ENCODE data around the gene TTPAL. TPM values are rescaled to one million over a fixed set of nuclear protein-coding genes. Genes with fewer than 3 reads are reported as not detected.
"Not testable (repeated sequence)": the region's sequence is repeated elsewhere in the genome, so short reads cannot be mapped to it uniquely, and the experiment has no call there.

Gene TTPAL
- total RNA-seq, 1 donor from 2014 or later: 7.3 TPM

- no peak for FAIRE-seq
- no peak for DNase-seq (ENCODE audit: low spot score in 2 of 2)
These were observed 10.6 kb upstream of the TTPAL start for GRCh38 chr20:44465001-44465560.

GRCh38 chr20:44467289-44467883 is 8.3 kb upstream of the TTPAL start:
- no peak for FAIRE-seq
- no peak for DNase-seq (ENCODE audit: low spot score in 2 of 2)

GRCh38 chr20:44468044-44468782 is 7.5 kb upstream of the TTPAL start:
- DNase-seq (ENCODE audit: low spot score in 2 of 2) (no peak), FAIRE-seq (no peak)

- FAIRE-seq (no peak), DNase-seq (ENCODE audit: low spot score in 2 of 2) (no peak)
These were observed 5.3 kb upstream of the TTPAL start for GRCh38 chr20:44470327-44470726.

GRCh38 chr20:44471481-44471882 is 4.2 kb upstream of the TTPAL start:
- DNase-seq (ENCODE audit: low spot score in 2 of 2) (no peak), FAIRE-seq (no peak)

- not testable (repeated sequence) for DNase-seq (ENCODE audit: low spot score in 2 of 2); FAIRE-seq
These were observed 3.4 kb upstream of the TTPAL start for GRCh38 chr20:44472283-44472682.

- FAIRE-seq (no peak), DNase-seq (ENCODE audit: low spot score in 2 of 2) (no peak)
These were observed 341 bp upstream of the TTPAL start for GRCh38 chr20:44475372-44475693.

- DNase-seq (ENCODE audit: low spot score in 2 of 2) (no peak), FAIRE-seq (no peak)
These were observed 1.5 kb downstream of the TTPAL start for GRCh38 chr20:44477151-44477550.

DNA sequence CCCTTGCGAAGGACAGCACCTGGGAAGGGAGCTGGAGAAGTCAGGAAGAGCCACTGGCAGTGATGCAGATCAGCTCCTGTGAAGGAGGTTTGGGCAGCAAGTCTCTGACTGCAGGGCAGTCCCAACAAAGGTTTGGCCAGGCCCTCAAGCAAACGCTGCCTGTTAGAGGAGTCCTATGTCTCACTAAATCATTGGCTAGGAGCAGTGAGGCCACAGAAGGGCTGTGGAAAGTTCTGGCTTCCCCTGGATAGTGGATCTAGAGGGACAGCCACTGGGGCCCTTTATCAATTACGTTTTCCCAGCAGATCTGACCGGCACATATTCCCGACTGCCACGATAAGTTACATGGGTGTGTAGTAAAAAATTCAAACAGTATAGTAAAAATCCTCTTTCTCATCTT is 2.5 kb downstream of the TTPAL start:
- FAIRE-seq (no peak), DNase-seq (ENCODE audit: low spot score in 2 of 2) (no peak)

DNA sequence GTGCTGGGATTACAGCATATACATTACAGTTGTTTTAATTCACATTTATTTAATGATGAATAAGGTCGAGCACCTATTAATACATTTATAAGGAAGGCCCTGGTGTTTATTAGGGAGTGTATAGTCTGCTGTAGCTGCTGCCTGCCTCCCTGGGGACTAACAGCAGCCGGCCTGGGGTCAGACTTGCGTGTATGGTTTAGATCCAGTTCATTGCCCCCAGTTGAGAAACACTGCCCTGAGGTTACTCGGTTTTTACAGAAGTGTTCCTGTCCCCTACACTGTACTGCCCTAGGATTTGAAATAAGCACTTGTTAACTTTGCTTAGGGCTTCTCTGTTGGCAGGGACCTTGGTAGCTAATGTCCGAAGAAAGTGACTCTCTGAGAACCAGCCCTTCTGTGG is 4.0 kb downstream of the TTPAL start:
- no peak for FAIRE-seq

GRCh38 chr20:44480097-44480496 is 4.4 kb downstream of the TTPAL start:
- no peak for DNase-seq (ENCODE audit: low spot score in 2 of 2)

More for the DNA sequence above, 4.0 kb downstream of the TTPAL start:
- DNase-seq (ENCODE audit: low spot score in 2 of 2): no peak

DNA sequence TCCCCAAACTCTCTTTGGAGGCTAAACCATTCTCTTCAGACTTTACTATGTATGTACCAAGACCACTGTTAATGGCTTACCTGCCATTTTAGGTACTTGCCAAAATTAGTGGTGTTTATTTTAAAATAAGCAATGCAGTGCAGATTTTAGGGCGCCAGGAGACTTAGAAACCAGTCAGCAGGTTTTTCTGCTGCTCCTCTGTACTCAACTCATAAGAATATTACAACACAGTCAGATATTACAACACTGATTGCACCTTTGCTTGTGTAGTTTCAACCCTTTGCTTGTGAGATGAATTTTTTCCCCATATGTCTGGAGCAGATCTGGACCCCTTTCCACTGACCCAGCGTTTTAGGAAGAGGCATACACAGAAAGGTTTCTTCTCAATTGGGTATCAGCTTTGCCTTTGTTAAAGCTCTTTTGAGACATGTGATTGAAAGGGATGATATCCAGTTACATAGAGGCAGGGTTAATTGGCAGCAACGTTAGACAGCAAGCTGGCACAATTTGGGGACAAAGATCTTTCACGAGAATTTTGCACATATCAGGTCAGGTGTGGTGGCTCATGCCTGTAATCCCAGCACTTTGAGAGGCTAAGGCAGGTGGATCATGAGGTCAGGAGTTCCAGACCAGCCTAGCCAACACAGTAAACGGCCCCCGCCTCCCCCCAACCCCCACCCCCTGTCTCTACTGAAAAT is 6.2 kb downstream of the TTPAL start:
- no peak for FAIRE-seq

More at GRCh38 chr20:44480097-44480496, 4.4 kb downstream of the TTPAL start:
- FAIRE-seq: no peak

DNA sequence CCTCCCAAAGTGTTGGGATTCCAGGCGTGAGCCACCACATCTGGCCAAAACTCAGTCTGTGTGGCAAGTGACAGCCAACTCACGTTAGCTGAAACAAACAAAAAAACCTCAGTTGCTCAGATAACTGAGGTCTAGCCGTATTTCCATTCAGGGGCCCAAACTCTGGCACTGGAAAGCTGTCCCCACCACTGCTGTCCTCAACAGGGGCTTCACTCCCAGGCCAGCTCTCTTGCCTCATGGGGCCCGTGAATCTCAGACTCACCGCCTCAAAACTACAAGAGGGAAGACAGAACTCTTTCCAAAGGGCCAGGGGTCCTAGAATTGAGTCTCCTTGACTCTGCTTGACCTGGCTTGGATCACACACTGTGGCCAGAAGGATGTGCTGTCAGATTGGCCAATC is 7.4 kb downstream of the TTPAL start:
- DNase-seq (ENCODE audit: low spot score in 2 of 2) (no peak), FAIRE-seq (no peak)

More for the DNA sequence above, 6.2 kb downstream of the TTPAL start:
- DNase-seq (ENCODE audit: low spot score in 2 of 2): no peak

DNA sequence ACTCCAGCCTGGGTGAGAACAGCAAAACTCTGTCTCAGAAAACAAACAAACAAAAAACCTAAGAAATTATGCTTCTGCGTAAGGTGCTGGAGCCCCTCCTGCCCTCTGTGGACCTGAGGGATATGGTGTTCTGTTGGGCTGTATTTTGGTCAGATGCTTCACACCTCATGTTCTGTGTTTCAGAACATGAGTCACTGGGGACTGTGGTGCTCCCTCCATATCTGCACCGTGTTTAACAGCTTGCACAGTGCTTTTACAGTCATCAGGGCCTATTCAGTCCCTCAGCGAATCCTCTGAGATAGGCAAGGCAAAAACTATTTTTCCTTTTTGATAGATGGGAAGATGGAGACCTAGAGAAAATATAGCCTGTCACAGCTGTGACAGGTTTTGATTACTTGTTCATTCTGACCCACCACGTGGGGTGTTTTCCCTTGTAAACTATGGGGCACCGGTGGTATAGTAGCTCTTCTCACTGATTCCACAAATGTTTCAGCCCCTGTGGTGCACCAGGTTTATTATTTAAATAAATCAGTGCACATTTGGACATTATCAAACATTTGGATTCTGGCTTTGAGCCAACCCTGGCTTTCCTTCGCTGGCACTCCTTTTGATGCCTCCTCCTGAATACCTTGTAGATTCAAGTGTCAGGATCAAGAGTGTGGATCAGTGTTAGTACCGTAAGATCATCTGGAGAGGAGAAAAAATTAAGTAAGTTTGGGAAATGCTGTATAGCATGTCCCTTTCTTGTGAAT is 9.6 kb downstream of the TTPAL start:
- no peak for DNase-seq (ENCODE audit: low spot score in 2 of 2)
- no peak for FAIRE-seq

DNA sequence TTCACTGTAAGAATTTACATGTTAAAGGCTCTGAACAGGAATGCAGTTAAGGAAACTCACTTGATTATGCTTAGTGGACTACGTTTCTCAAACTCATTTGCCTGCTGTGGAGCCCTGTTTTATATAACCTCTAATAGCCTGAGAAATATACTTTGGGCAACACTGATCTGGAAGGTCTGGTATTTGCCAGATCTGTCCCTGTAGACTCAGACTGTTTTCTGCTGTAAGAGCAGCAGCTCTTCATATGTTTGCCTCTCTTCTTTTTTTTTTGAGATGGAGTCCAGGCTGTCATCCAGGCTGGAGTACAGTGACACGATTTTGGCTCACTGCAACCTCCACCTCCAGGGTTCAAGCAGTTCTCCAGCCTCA is 10.1 kb downstream of the TTPAL start:
- FAIRE-seq (no peak), DNase-seq (ENCODE audit: low spot score in 2 of 2) (no peak)

- DNase-seq (ENCODE audit: low spot score in 2 of 2) (no peak), FAIRE-seq (no peak)
These were observed 12.9 kb downstream of the TTPAL start for GRCh38 chr20:44488551-44488950.

DNA sequence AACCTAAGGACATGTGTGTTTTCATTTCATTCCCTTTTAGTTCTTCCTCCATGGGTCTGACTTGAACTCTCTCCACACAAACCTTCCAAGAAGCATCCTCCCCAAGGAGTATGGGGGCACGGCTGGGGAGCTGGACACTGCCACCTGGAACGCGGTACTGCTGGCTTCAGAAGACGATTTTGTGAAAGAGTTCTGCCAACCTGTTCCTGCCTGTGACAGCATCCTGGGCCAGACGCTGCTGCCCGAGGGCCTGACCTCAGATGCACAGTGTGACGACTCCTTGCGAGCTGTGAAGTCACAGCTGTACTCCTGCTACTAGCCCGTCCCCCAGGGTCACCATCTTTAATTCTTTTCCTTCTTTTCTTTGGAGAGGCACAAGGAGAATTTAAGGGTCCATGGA is 13.5 kb downstream of the TTPAL start:
- no peak for FAIRE-seq

GRCh38 chr20:44489931-44490330 is 14.3 kb downstream of the TTPAL start:
- FAIRE-seq (no peak), DNase-seq (ENCODE audit: low spot score in 2 of 2) (no peak)

More for the DNA sequence above, 13.5 kb downstream of the TTPAL start:
- no peak for DNase-seq (ENCODE audit: low spot score in 2 of 2)

- no peak for DNase-seq (ENCODE audit: low spot score in 2 of 2)
- no peak for FAIRE-seq
These were observed 16.1 kb downstream of the TTPAL start for GRCh38 chr20:44491635-44492395.

- DNase-seq (ENCODE audit: low spot score in 2 of 2) (no peak), FAIRE-seq (no peak)
These were observed 18.6 kb downstream of the TTPAL start for GRCh38 chr20:44494266-44494665.

Data from frontal cortex (tissue), 4 donors.